ENCODE data around the gene LAMC1.
"Not testable (repeated sequence)": the region's sequence is repeated elsewhere in the genome, so short reads cannot be mapped to it uniquely, and the experiment has no call there.

Gene LAMC1

GRCh38 chr1:183140633-183141032 is 117.4 kb downstream of the LAMC1 start:
- TF ChIP-seq, protein P1, sequence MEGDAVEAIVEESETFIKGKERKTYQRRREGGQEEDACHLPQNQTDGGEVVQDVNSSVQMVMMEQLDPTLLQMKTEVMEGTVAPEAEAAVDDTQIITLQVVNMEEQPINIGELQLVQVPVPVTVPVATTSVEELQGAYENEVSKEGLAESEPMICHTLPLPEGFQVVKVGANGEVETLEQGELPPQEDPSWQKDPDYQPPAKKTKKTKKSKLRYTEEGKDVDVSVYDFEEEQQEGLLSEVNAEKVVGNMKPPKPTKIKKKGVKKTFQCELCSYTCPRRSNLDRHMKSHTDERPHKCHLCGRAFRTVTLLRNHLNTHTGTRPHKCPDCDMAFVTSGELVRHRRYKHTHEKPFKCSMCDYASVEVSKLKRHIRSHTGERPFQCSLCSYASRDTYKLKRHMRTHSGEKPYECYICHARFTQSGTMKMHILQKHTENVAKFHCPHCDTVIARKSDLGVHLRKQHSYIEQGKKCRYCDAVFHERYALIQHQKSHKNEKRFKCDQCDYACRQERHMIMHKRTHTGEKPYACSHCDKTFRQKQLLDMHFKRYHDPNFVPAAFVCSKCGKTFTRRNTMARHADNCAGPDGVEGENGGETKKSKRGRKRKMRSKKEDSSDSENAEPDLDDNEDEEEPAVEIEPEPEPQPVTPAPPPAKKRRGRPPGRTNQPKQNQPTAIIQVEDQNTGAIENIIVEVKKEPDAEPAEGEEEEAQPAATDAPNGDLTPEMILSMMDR (IDR thresholded peaks at IDR 0.05; ENCODE audit: extremely low read depth, missing control alignments), result no peak

DNA sequence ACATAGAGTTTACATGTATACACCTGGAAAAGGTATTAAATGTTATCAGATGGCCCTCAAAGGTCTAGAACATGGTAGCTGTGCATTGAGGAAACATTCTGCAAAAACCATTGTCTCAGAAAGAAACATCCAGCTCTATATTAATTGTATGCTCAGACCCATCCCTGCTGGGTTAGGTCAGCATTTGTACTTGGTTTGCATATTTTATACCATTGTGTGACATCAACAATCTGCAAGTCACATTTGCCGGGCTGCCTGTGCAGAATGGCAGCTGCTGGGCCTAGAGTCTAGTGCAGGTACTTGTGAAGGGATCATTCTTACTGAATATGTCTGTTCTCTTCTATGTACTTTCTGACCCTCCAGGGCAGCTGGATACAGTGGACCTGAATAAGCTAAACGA is 119.0 kb downstream of the LAMC1 start:
- TF ChIP-seq, protein P1 (IDR thresholded peaks at IDR 0.05; ENCODE audit: extremely low read depth, missing control alignments), result no peak
- DNase-seq (ENCODE audit: low spot score), result no peak

More at GRCh38 chr1:183140633-183141032, 117.4 kb downstream of the LAMC1 start:
- no peak for DNase-seq (ENCODE audit: low spot score)

GRCh38 chr1:183143576-183144315 is 120.5 kb downstream of the LAMC1 start:
- TF ChIP-seq, protein P1 (IDR thresholded peaks at IDR 0.05; ENCODE audit: extremely low read depth, missing control alignments), result no peak

GRCh38 chr1:183144752-183145151 is 121.5 kb downstream of the LAMC1 start:
- DNase-seq (ENCODE audit: low spot score), result no peak

More at GRCh38 chr1:183143576-183144315, 120.5 kb downstream of the LAMC1 start:
- DNase-seq (ENCODE audit: low spot score), result no peak

DNA sequence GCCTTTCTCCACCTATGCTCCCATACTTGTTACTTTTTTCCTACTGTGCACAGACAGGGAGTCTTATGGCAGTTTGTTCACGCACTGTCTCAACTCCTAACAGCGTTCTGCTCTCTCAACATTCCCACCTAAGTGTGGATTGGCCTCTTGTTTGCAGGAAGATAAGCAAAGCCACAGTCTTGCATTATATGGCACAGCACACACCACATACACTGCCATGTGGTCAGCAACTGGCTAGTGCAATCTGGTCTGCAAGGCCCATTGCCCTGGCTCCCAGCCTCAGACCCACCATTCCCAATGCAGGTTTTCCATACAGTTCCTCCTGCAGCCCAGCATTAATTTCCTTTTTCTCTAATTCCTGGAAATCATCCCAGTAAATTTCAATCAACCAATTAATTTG is 124.5 kb downstream of the LAMC1 start:
- TF ChIP-seq, protein P1 (IDR thresholded peaks at IDR 0.05; ENCODE audit: extremely low read depth, missing control alignments), result no peak
- DNase-seq (ENCODE audit: low spot score), result no peak

More at GRCh38 chr1:183144752-183145151, 121.5 kb downstream of the LAMC1 start:
- TF ChIP-seq, protein P1 (IDR thresholded peaks at IDR 0.05; ENCODE audit: extremely low read depth, missing control alignments), result no peak

GRCh38 chr1:183148599-183148998 is 125.4 kb downstream of the LAMC1 start:
- no peak for DNase-seq (ENCODE audit: low spot score)
- TF ChIP-seq, protein P1 (IDR thresholded peaks at IDR 0.05; ENCODE audit: extremely low read depth, missing control alignments), result no peak

DNA sequence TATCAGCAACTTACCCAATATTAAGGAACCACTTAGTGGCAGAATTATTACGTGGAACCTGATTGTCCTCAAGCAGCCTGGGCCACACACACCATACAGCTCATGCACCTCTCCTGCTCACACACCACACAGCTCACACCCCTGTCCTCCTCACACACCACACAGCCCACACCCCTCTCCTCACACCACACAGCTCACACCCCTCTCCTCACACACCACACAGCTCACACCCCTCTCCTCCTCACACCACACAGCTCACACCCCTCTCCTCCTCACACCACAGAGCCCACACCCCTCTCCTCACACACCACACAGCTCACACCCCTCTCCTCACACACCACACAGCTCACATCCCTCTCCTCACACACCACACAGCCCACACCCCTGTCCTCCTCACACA is 126.1 kb downstream of the LAMC1 start:
- TF ChIP-seq, protein P1 (IDR thresholded peaks at IDR 0.05; ENCODE audit: extremely low read depth, missing control alignments), result no peak
- DNase-seq (ENCODE audit: low spot score), result no peak

GRCh38 chr1:183150032-183150431 is 126.8 kb downstream of the LAMC1 start:
- DNase-seq (ENCODE audit: low spot score), result not testable (repeated sequence)

Data from GM20000 (cell line).